HEK293 (cell line): Measurements from ENCODE around the gene BTG1.

Experiments used
- BCL11A ChIP-seq: fragments of 450-650 bp; formaldehyde crosslinking; IDR thresholded peaks from 2 replicates; pipeline ENCODE4 v1.5.1; 2016; ENCODE audit warnings: low read depth, missing biosample characterization, missing genetic modification characterization
- SALL2 ChIP-seq: fragments of 450-650 bp; formaldehyde crosslinking; IDR thresholded peaks from 2 replicates; pipeline ENCODE4 v1.5.0; 2017; ENCODE audit warnings: missing biosample characterization, mild to moderate bottlenecking, missing genetic modification characterization, borderline replicate concordance
- TRIM28 ChIP-seq: IDR thresholded peaks from 2 replicates; pipeline ENCODE4 v1.6.1; 2011; ENCODE audit warnings: low read length, control low read depth, borderline replicate concordance
- ZBTB7A ChIP-seq: fragments of 450-650 bp; formaldehyde crosslinking; IDR thresholded peaks from 2 replicates; pipeline ENCODE4 v1.5.1; 2016; ENCODE audit warnings: low read depth, missing biosample characterization, missing genetic modification characterization
- ZNF121 ChIP-seq: fragments of 450-650 bp; formaldehyde crosslinking; IDR thresholded peaks from 2 replicates; pipeline ENCODE4 v1.5.1; 2016; ENCODE audit warnings: missing biosample characterization, missing genetic modification characterization
- ZNF23 ChIP-seq: fragments of 450-650 bp; formaldehyde crosslinking; IDR thresholded peaks from 2 replicates; pipeline ENCODE4 v1.5.1; 2016; ENCODE audit warnings: missing biosample characterization, missing genetic modification characterization, borderline replicate concordance
- ZNF266 ChIP-seq: fragments of 450-650 bp; formaldehyde crosslinking; IDR thresholded peaks from 2 replicates; pipeline ENCODE4 v1.5.1; 2016; ENCODE audit warnings: missing biosample characterization, missing genetic modification characterization, low read depth
- ZNF324 ChIP-seq: fragments of 450-650 bp; formaldehyde crosslinking; IDR thresholded peaks from 2 replicates; pipeline ENCODE4 v1.5.1; 2016; ENCODE audit warnings: missing biosample characterization, missing genetic modification characterization
- ZSCAN30 ChIP-seq: fragments of 450-650 bp; IDR thresholded peaks from 2 replicates; pipeline ENCODE4 v1.5.1; 2018; ENCODE audit warnings: missing biosample characterization, mild to moderate bottlenecking, missing genetic modification characterization, moderate library complexity
- TF ChIP-seq, protein P1 (sequence below): fragments of 450-650 bp; formaldehyde crosslinking; IDR thresholded peaks from 2 replicates; pipeline ENCODE4 v1.5.1; 2016; ENCODE audit warnings: missing biosample characterization, missing genetic modification characterization
- TF ChIP-seq, protein P2 (sequence below): fragments of 450-650 bp; formaldehyde crosslinking; IDR thresholded peaks from 2 replicates; pipeline ENCODE4 v1.5.1; 2016; ENCODE audit warnings: missing biosample characterization, missing genetic modification characterization
- TF ChIP-seq, protein P3 (sequence below): fragments of 450-650 bp; formaldehyde crosslinking; IDR thresholded peaks from 2 replicates; pipeline ENCODE4 v1.5.1; 2016; ENCODE audit warnings: missing biosample characterization, missing genetic modification characterization
- TF ChIP-seq, protein P4 (sequence below): fragments of 450-650 bp; formaldehyde crosslinking; IDR thresholded peaks from 2 replicates; pipeline ENCODE4 v1.5.1; 2016; ENCODE audit warnings: missing biosample characterization, missing genetic modification characterization, borderline replicate concordance

DNA sequence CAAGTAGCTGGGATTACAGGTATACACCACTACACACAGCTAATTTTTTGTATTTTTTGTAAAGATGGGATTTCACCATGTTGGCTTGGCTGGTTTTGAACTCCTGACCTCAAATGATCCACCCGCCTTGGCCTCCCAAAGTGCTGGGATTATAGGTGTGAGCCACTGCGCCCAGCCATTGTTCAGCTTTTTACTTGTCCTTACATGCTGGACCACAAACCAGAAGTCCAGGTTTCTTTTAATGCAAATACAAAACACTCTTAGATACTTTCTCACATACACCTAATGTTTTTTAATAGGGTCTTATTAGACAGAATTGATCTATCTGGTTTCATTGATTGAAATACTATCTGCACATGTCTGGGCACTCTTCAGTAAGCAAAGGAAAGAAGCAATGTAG lies 40.5 kb downstream of the BTG1 start:
- TF ChIP-seq, protein P1, sequence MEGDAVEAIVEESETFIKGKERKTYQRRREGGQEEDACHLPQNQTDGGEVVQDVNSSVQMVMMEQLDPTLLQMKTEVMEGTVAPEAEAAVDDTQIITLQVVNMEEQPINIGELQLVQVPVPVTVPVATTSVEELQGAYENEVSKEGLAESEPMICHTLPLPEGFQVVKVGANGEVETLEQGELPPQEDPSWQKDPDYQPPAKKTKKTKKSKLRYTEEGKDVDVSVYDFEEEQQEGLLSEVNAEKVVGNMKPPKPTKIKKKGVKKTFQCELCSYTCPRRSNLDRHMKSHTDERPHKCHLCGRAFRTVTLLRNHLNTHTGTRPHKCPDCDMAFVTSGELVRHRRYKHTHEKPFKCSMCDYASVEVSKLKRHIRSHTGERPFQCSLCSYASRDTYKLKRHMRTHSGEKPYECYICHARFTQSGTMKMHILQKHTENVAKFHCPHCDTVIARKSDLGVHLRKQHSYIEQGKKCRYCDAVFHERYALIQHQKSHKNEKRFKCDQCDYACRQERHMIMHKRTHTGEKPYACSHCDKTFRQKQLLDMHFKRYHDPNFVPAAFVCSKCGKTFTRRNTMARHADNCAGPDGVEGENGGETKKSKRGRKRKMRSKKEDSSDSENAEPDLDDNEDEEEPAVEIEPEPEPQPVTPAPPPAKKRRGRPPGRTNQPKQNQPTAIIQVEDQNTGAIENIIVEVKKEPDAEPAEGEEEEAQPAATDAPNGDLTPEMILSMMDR (tag by site-specific recombination): no peak
- TF ChIP-seq ZNF23: no peak
- TF ChIP-seq, protein P2, sequence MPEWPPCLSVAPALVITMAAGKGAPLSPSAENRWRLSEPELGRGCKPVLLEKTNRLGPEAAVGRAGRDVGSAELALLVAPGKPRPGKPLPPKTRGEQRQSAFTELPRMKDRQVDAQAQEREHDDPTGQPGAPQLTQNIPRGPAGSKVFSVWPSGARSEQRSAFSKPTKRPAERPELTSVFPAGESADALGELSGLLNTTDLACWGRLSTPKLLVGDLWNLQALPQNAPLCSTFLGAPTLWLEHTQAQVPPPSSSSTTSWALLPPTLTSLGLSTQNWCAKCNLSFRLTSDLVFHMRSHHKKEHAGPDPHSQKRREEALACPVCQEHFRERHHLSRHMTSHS (tag by site-specific recombination): no peak
- TF ChIP-seq ZBTB7A (tag by site-specific recombination): no peak
- TF ChIP-seq ZNF121: no peak
- no peak for TF ChIP-seq SALL2 (tag by site-specific recombination)
- TF ChIP-seq TRIM28: no peak
- TF ChIP-seq, protein P3, sequence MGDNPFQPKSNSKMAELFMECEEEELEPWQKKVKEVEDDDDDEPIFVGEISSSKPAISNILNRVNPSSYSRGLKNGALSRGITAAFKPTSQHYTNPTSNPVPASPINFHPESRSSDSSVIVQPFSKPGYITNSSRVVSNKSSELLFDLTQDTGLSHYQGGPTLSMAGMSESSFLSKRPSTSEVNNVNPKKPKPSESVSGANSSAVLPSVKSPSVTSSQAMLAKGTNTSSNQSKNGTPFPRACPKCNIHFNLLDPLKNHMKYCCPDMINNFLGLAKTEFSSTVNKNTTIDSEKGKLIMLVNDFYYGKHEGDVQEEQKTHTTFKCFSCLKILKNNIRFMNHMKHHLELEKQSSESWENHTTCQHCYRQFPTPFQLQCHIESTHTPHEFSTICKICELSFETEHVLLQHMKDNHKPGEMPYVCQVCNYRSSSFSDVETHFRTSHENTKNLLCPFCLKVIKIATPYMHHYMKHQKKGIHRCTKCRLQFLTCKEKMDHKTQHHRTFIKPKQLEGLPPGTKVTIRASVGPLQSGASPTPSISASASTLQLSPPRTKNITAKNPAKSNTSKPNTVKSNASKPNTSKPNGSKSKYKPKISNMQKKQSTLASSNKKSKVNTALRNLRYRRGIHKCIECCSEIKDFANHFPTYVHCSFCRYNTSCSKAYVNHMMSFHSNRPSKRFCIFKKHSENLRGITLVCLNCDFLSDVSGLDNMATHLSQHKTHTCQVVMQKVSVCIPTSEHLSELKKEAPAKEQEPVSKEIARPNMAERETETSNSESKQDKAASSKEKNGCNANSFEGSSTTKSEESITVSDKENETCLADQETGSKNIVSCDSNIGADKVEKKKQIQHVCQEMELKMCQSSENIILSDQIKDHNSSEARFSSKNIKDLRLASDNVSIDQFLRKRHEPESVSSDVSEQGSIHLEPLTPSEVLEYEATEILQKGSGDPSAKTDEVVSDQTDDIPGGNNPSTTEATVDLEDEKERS: no peak
- no peak for TF ChIP-seq ZNF266 (tag by site-specific recombination)
- TF ChIP-seq ZNF324 (tag by site-specific recombination): no peak
- TF ChIP-seq BCL11A (tag by site-specific recombination): no peak
- TF ChIP-seq, protein P4, sequence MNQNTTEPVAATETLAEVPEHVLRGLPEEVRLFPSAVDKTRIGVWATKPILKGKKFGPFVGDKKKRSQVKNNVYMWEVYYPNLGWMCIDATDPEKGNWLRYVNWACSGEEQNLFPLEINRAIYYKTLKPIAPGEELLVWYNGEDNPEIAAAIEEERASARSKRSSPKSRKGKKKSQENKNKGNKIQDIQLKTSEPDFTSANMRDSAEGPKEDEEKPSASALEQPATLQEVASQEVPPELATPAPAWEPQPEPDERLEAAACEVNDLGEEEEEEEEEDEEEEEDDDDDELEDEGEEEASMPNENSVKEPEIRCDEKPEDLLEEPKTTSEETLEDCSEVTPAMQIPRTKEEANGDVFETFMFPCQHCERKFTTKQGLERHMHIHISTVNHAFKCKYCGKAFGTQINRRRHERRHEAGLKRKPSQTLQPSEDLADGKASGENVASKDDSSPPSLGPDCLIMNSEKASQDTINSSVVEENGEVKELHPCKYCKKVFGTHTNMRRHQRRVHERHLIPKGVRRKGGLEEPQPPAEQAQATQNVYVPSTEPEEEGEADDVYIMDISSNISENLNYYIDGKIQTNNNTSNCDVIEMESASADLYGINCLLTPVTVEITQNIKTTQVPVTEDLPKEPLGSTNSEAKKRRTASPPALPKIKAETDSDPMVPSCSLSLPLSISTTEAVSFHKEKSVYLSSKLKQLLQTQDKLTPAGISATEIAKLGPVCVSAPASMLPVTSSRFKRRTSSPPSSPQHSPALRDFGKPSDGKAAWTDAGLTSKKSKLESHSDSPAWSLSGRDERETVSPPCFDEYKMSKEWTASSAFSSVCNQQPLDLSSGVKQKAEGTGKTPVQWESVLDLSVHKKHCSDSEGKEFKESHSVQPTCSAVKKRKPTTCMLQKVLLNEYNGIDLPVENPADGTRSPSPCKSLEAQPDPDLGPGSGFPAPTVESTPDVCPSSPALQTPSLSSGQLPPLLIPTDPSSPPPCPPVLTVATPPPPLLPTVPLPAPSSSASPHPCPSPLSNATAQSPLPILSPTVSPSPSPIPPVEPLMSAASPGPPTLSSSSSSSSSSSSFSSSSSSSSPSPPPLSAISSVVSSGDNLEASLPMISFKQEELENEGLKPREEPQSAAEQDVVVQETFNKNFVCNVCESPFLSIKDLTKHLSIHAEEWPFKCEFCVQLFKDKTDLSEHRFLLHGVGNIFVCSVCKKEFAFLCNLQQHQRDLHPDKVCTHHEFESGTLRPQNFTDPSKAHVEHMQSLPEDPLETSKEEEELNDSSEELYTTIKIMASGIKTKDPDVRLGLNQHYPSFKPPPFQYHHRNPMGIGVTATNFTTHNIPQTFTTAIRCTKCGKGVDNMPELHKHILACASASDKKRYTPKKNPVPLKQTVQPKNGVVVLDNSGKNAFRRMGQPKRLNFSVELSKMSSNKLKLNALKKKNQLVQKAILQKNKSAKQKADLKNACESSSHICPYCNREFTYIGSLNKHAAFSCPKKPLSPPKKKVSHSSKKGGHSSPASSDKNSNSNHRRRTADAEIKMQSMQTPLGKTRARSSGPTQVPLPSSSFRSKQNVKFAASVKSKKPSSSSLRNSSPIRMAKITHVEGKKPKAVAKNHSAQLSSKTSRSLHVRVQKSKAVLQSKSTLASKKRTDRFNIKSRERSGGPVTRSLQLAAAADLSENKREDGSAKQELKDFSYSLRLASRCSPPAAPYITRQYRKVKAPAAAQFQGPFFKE (tag by site-specific recombination): no peak
- no peak for TF ChIP-seq ZSCAN30 (tag by site-specific recombination)
